Renal pelvis (tissue), 4 donors: ENCODE data around the gene SFT2D2. TPM values are rescaled to one million over a fixed set of nuclear protein-coding genes. Genes with fewer than 3 reads are reported as not detected.

Source experiments
- DNase-seq: peaks from one replicate; pipeline ENCODE4 v3.0.0-alpha.2; 2013
- polyA plus RNA-seq, 3 donors: library from polyadenylated mRNA; unstranded; fragments of 120-200 nt; gene quantifications; one replicate each; pipeline ENCODE4 v1.2.1, GENCODE V29; 2013; ENCODE audit not compliant: insufficient read length in 3 of 3

The SFT2D2 gene
- polyA plus RNA-seq, 3 donors: 13.2 to 26.6 (median 21.4) TPM

- DNase-seq: no peak
Observed at GRCh38 chr1:168300626-168301025, 74.8 kb downstream of the SFT2D2 start.

DNA sequence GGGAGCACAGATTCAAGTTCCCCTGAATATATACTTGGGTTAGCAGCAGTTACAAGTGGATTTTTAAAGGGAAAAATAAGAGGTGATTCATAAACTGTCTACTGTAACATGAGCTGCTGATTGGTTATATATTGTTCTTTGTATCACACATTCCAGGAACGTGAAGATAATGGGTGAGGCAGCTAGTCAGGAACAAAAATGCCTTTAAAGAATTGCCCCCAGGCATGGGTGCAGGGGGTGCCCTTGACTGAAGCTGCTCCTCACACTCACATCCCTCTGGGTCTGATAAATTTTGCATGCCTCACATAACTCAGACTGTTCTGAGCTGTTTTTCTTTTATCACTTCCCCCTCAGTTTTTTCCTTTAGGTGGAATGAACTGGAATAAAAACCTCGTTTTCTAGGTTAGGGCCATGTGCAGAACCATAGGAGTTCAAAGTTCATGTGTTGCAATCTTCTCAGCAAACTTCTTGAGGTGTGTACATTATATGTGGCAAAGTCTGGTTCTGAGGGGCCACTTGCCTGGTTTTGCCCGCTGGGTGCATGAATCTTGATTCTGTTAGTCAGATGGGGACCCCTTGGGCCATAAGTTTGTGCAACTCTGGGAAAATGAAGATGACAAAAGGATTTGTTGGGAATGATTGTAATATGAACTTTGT is 76.0 kb downstream of the SFT2D2 start:
- DNase-seq: no peak

Other genes with a start within 250 kb of the SFT2D2 start
- gene GPR161, start 89.1 kb upstream of the SFT2D2 start, polyA plus RNA-seq: 10 to 100 TPM; 19.8 to 21.7 (median 19.9) TPM
- 10 to 100 TPM; 42.2 to 49.1 (median 45.1) TPM for gene TIPRL, start 47.0 kb upstream of the SFT2D2 start, polyA plus RNA-seq
- 1 to 10 TPM; 1.9 to 3.7 (median 3.0) TPM for gene TBX19, start 54.9 kb downstream of the SFT2D2 start, polyA plus RNA-seq